ENCODE results near the gene POU3F1. TPM values are rescaled to one million over a fixed set of nuclear protein-coding genes. Genes with fewer than 3 reads are reported as not detected.

Gene POU3F1
- total and polyA plus RNA-seq, 10 of the 15 experiments (the other 5 are each of a cell fraction or from before 2014, with no cell fraction given) = 0.04 to 0.53 (median 0.10) TPM; not detected in 3

DNA sequence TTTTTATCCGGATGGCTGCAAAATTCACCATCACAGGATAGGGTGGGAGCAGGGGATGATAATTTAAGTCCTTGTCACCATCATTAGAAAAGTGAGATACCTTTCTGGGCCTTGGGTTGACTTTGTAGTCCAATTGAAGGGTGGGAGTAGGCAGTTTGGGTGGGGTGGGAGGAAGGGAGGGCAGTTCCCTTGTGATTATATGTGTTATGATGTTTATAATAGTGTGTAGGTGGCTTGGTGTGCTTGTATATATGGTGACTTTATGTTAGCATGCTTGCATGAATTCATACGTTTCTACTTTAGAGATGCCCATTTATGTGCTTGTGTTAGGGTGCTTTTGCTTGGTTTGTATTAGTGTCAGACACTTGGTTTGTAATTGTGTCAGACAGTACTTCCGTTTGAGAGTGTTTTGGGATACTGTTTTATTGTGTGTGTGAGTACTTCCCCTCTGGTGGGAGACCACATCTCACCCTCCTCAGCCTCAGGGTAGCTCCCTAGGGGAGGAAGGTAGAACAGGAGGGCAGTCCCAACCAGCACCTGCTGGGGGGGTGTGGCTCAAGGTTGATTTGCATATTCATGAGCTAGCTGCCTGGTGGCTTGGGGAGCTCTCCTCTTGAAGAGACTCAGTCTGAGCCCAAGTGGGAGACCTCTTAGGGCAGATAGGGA is 6.3 kb upstream of the POU3F1 start (continued):
- TF ChIP-seq, protein P1, sequence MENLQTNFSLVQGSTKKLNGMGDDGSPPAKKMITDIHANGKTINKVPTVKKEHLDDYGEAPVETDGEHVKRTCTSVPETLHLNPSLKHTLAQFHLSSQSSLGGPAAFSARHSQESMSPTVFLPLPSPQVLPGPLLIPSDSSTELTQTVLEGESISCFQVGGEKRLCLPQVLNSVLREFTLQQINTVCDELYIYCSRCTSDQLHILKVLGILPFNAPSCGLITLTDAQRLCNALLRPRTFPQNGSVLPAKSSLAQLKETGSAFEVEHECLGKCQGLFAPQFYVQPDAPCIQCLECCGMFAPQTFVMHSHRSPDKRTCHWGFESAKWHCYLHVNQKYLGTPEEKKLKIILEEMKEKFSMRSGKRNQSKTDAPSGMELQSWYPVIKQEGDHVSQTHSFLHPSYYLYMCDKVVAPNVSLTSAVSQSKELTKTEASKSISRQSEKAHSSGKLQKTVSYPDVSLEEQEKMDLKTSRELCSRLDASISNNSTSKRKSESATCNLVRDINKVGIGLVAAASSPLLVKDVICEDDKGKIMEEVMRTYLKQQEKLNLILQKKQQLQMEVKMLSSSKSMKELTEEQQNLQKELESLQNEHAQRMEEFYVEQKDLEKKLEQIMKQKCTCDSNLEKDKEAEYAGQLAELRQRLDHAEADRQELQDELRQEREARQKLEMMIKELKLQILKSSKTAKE (IDR thresholded peaks at IDR 0.05; ENCODE audit: low read depth, poor library complexity, severe bottlenecking) = peak; percentile 98
- TF ChIP-seq, protein P2, sequence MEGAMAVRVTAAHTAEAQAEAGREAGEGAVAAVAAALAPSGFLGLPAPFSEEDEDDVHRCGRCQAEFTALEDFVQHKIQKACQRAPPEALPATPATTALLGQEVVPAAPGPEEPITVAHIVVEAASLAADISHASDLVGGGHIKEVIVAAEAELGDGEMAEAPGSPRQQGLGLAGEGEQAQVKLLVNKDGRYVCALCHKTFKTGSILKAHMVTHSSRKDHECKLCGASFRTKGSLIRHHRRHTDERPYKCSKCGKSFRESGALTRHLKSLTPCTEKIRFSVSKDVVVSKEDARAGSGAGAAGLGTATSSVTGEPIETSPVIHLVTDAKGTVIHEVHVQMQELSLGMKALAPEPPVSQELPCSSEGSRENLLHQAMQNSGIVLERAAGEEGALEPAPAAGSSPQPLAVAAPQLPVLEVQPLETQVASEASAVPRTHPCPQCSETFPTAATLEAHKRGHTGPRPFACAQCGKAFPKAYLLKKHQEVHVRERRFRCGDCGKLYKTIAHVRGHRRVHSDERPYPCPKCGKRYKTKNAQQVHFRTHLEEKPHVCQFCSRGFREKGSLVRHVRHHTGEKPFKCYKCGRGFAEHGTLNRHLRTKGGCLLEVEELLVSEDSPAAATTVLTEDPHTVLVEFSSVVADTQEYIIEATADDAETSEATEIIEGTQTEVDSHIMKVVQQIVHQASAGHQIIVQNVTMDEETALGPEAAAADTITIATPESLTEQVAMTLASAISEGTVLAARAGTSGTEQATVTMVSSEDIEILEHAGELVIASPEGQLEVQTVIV (IDR thresholded peaks at IDR 0.05; ENCODE audit: borderline replicate concordance, partially characterized antibody) = no peak
- no peak for TF ChIP-seq GABPA (IDR thresholded peaks at IDR 0.05; ENCODE audit: low read depth)
- TF ChIP-seq POU2F2 (IDR thresholded peaks at IDR 0.05; ENCODE audit: borderline replicate concordance, low read depth, low read length) = peak; percentile 100
- peak; percentile 49 to 59; a peak in 1 of 4 replicates for TF ChIP-seq IKZF2 (IDR thresholded peaks at IDR 0.05)
- TF ChIP-seq SPI1 (IDR thresholded peaks at IDR 0.05; ENCODE audit: borderline replicate concordance, insufficient read depth, low read depth, low read length) = peak; percentile 17; the same call in 1 of the 2 replicates
- peak; percentile 54 to 71; a peak in 2 of 4 replicates for TF ChIP-seq EP300 (IDR thresholded peaks at IDR 0.05; ENCODE audit: borderline replicate concordance in 1 of 2, control insufficient read depth in 1 of 2, low read depth in 2 of 2, low read length in 2 of 2)
- no peak for TF ChIP-seq POLR2AphosphoS5 (IDR thresholded peaks at IDR 0.05; ENCODE audit: low read length)
- no peak for TF ChIP-seq SREBF2 (IDR thresholded peaks at IDR 0.05; ENCODE audit: low read length)
- no peak for TF ChIP-seq CBFB (IDR thresholded peaks at IDR 0.05; ENCODE audit: low read depth)
- no peak for TF ChIP-seq EED (IDR thresholded peaks at IDR 0.05; ENCODE audit: low read depth)
- 0 out of 2 replicates have a peak, but pooled peaks have one; percentile 34 for TF ChIP-seq HDGF (IDR thresholded peaks at IDR 0.05)
- TF ChIP-seq MEF2B (IDR thresholded peaks at IDR 0.05; ENCODE audit: partially characterized antibody, poor library complexity, severe bottlenecking) = peak; percentile 93
- TF ChIP-seq, protein P3, sequence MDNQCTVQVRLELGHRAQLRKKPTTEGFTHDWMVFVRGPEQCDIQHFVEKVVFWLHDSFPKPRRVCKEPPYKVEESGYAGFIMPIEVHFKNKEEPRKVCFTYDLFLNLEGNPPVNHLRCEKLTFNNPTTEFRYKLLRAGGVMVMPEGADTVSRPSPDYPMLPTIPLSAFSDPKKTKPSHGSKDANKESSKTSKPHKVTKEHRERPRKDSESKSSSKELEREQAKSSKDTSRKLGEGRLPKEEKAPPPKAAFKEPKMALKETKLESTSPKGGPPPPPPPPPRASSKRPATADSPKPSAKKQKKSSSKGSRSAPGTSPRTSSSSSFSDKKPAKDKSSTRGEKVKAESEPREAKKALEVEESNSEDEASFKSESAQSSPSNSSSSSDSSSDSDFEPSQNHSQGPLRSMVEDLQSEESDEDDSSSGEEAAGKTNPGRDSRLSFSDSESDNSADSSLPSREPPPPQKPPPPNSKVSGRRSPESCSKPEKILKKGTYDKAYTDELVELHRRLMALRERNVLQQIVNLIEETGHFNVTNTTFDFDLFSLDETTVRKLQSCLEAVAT (IDR thresholded peaks at IDR 0.05) = 0 out of 2 replicates have a peak, but pooled peaks have one; percentile 31
- no peak for TF ChIP-seq RCOR1 (conservative IDR thresholded peaks at IDR 0.05; ENCODE audit: low read depth, low read length)
- TF ChIP-seq, protein P4, sequence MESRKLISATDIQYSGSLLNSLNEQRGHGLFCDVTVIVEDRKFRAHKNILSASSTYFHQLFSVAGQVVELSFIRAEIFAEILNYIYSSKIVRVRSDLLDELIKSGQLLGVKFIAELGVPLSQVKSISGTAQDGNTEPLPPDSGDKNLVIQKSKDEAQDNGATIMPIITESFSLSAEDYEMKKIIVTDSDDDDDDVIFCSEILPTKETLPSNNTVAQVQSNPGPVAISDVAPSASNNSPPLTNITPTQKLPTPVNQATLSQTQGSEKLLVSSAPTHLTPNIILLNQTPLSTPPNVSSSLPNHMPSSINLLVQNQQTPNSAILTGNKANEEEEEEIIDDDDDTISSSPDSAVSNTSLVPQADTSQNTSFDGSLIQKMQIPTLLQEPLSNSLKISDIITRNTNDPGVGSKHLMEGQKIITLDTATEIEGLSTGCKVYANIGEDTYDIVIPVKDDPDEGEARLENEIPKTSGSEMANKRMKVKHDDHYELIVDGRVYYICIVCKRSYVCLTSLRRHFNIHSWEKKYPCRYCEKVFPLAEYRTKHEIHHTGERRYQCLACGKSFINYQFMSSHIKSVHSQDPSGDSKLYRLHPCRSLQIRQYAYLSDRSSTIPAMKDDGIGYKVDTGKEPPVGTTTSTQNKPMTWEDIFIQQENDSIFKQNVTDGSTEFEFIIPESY (IDR thresholded peaks at IDR 0.05) = no peak

Data from GM12878 (cell line).